GM21381 (cell line): ENCODE data around the gene MDFI.

Source experiments
- ATAC-seq: cut with Tn5 transposase; IDR thresholded peaks from one replicate; pipeline ENCODE4 v1.9.1; 2021; ENCODE audit warnings: mild to moderate bottlenecking, moderate library complexity; ENCODE audit not compliant: unreplicated experiment

The MDFI gene

DNA sequence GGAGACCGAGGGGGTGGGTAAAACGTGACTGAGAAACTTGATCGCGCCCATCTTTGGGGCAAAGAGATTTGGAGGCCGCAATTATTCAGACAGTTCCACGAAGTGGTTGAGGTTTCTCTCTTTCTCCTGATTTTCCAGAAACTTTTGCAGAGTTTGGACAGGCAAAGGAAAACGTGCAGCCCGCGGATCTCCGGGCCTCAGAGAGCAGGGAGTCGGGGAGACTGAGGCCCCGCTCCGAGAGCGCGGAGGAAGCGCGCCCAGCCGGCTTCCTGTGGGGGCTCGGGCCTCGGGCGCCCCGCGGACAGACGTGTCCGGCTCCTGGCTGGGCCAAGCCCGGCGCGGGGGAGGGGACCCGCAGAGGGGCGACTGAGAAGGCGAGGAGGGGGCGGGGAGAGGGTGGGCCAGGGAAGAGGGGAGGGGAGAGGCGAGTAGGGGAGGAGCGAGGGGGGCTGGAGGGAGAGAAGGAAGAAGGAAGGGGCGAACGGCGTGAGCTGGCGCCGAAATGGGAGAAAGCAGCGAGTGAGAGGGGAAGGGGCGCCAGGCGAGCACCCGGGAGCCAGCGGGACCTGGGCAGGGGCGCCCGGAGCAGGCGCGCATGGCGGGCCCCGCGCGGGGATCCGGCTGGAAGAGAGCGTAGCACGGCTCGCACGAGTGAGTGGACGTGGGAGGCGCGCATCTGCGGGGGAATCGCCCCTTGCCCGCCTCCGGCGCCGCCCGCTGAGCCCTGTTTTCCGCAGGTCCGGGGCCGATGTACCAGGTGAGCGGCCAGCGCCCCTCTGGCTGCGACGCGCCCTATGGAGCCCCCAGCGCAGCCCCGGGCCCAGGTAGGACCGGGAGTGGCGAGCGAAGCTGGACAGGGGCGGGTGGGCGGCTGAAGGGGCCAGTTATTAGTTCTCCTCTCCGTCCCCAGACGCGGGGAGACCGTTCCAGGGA, at the start of gene MDFI:
TSS of gene MDFI (plus strand) at position 467 of the 933 bp plus-strand sequence. CDS start at position 749, 282 bp downstream.
- no peak for ATAC-seq

DNA sequence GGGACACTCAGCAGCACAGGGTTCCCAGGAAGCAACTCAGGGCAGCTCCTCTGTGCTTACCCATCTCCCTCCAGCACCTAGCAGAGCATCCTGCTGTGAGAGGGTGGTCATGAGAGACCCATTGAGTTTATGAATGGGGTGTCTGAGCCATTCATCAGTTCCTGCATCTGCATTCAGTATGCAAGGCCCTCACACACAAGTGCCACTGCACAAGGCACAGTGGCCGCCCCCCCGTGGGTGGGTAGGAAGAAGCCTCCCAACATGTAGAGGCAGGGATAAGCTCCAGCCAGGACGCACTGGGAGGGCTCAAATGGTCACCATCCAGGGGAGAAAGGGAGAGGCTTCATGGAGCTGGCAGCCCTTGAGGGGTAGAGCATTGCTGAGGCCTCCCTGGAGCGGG, 49.0 kb upstream of the MDFI start:
- no peak for ATAC-seq

GRCh38 chr6:41589636-41590622, 48.3 kb upstream of the MDFI start:
- no peak for ATAC-seq

DNA sequence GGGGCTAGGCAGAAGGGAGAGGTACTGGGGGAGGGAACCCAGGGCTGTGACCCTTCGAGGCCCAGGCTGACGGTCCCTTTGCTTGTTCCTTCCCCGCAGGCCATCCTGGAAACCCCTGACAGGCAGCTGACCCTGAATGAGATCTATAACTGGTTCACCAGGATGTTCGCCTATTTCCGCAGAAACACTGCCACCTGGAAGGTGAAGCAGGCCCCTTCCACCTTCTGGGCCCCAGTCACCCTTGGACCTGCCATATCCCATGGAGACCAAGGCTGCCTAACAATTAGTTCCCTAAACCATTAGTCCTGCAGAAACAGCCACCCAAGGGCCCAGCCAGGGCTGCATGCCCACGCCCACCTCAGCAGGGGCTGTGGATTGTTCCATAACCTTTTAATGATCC, 47.1 kb upstream of the MDFI start:
- ATAC-seq = no peak

GRCh38 chr6:41591859-41592502, 46.3 kb upstream of the MDFI start:
- no peak for ATAC-seq

DNA sequence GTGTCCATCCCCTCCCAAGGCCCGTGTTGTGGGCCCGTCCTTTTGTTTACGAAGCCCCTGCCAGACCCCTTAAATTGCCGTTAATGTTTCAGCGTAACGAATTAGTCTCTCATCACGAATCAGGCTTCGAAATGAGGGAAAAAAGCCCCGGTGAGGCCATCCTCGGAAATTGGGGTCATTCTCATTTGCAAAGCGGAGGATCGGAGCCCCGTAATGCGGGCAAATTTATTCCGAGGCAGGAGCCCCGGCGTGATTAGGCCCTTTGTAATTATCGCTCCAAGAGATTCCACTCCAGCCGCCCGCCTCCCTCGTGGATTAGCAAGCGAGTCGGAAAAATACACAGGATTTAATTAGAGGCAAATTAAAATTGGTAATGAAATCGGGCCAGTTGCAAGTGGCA, 44.9 kb upstream of the MDFI start:
- ATAC-seq = no peak

GRCh38 chr6:41593839-41594238, 44.4 kb upstream of the MDFI start:
- no peak for ATAC-seq

DNA sequence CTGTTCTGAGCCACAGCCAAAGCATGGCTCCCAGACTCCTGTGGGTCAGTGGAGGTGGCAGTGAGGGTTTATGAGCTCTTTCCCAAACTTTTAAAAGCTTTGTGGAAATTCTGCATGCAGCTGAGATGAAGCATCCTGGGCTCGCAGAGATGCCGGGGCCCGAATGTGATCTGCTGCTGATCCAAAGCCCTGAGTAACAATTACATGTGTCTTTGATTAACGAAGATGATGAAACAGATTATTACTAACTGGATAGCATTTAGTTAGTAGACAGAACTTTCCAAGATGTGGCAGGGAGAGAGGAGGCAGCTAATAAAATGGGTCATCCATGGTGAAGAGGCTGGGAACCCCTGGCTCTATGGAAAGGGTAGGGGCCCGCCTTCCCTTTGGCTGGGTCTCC, 43.9 kb upstream of the MDFI start:
- no peak for ATAC-seq

DNA sequence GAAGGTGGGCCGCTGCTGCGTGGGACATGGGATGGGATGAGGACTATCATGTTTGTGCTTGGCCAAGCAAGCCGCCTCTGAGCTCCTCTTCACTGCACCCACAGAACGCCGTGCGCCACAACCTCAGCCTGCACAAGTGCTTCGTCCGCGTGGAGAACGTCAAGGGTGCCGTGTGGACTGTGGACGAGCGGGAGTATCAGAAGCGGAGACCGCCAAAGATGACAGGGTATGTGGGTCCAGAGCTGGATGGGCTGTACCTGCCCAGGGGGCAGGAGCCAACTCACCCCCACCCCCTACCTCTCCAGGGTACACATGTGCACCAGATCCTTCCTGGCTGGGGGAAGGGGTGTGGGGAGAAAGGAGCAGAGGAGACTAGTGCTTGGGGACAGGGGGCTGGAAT, 43.5 kb upstream of the MDFI start:
- no peak for ATAC-seq

GRCh38 chr6:41595166-41595565, 43.1 kb upstream of the MDFI start:
- ATAC-seq = no peak

- ATAC-seq = no peak
Measured at GRCh38 chr6:41596096-41596685, 42.1 kb upstream of the MDFI start.

GRCh38 chr6:41596807-41597206, 41.5 kb upstream of the MDFI start:
- ATAC-seq = no peak

- ATAC-seq = no peak
Measured at GRCh38 chr6:41597246-41598000, 40.8 kb upstream of the MDFI start.

- no peak for ATAC-seq
Measured at GRCh38 chr6:41598670-41599014, 39.6 kb upstream of the MDFI start.

DNA sequence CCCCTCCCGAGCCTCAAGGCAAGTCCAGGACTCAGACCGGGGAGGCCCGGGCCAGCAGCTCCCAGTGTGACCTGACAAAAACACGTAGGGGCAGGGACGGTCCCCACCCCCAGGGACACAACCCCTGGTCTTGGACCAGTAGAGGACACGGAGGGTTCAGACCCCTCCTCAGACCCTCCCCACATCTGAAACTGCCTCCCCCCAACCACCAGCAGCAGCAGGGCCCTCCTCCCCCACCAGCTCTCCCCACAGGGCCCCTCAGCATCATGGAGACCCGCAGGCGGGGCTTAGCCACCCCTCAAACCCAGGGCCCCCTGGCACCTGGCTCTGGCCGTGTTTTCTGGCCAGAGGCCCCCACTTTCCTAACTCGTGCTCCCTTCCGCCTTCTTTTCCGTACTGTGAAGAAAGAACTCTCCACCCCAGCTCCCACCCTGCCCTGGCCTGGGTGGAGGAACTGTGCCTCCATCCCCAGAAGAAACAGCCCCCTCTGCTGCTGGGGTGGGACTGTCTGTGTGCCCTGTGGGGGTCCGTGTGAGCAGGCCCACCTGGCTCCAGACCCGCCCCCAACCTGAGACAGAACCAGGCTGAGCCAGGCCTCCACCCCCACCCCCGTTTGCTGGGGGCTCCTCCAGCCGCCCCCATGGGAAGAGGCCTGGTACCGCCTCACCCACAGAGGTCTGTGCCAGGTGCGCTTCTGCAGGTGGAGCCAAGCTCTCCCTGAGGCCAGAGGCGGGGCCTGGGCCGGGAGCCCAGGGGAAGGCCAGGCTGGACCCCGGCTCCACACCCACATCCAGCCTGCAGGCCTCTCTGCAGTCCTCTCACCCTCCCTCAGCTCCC, 39.0 kb upstream of the MDFI start:
- ATAC-seq = no peak

- no peak for ATAC-seq
Measured at GRCh38 chr6:41599852-41600445, 38.3 kb upstream of the MDFI start.

DNA sequence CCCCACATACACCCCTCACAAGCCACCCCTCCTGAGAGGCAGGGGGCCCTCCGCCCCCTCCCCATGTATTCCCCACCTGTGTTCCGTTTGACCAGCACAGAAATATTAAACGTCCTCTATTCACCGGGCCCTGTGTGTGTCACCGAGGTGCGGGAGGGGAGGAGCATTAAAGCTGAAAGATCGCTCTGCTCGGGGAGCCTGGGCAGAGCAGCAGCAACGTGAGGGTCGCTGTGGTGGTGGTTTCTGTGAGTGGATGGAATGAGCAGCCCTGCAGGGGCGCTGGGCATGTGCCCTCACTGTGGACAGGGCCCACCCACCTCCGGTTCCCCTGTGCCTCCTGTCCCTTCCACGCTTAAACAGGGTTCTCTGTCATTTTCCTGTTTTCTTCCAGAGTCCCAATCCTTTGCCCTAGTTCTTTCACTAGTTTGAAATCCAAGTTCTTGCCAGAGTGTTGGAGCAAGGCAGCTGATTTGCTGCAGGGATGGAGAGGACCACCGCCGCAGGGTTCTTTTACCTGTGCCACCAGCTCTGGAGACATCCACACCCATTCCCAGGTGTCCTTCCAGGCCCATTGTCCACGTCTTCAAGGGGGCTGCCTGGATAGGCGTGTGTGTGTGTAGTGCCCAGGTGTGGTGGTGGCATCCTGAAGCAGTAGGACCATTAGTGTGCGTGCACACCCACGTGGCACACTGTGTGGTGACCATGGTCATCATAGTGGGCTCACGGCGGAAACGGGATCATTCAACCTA, 37.6 kb upstream of the MDFI start:
- ATAC-seq = no peak

GRCh38 chr6:41601248-41601549, 37.1 kb upstream of the MDFI start:
- no peak for ATAC-seq
